GM12891 (cell line): ENCODE measurements around the gene SFMBT2.

Source experiments
- PAX5 ChIP-seq: IDR thresholded peaks from 2 replicates; pipeline ENCODE4 v1.6.1; 2011; ENCODE audit warnings: low read length, moderate library complexity, mild to moderate bottlenecking; ENCODE audit not compliant: insufficient read depth, severe bottlenecking
- POLR2A ChIP-seq: IDR thresholded peaks from 2 replicates; pipeline ENCODE4 v1.6.1; 2011; ENCODE audit warnings: low read depth, low read length, control low read depth
- POLR2AphosphoS5 ChIP-seq: IDR thresholded peaks from 2 replicates; pipeline ENCODE4 v1.6.1; 2011; ENCODE audit warnings: low read depth, low read length, control low read depth
- POU2F2 ChIP-seq: IDR thresholded peaks from 2 replicates; pipeline ENCODE4 v1.6.1; 2011; ENCODE audit warnings: low read depth, mild to moderate bottlenecking, control low read depth, low read length, moderate library complexity
- SPI1 ChIP-seq: IDR thresholded peaks from 2 replicates; pipeline ENCODE4 v1.6.1; 2011; ENCODE audit warnings: low read depth, low read length, control low read depth
- TAF1 ChIP-seq: IDR thresholded peaks from 2 replicates; pipeline ENCODE4 v1.6.1; 2011; ENCODE audit warnings: low read depth, low read length, control low read depth

- no peak for TF ChIP-seq TAF1
- no peak for TF ChIP-seq POLR2AphosphoS5
- no peak for TF ChIP-seq POLR2A
- no peak for TF ChIP-seq PAX5
- TF ChIP-seq POU2F2, result no peak
- TF ChIP-seq SPI1, result no peak
Observed at GRCh38 chr10:7199152-7199760, 211.6 kb downstream of the SFMBT2 start.
